Activated T-cell treated with anti-CD3 and anti-CD28 coated beads, Interleukin-2, amount 50 U/mL, for 1 hour (primary cell): ENCODE measurements around the gene PLCB3.
"Not testable (repeated sequence)": the region's sequence is repeated elsewhere in the genome, so short reads cannot be mapped to it uniquely, and the experiment has no call there.

ENCODE experiments used
- DNase-seq: peaks from one replicate; pipeline ENCODE4 v3.0.0-alpha.2; 2020

PLCB3 gene

DNA sequence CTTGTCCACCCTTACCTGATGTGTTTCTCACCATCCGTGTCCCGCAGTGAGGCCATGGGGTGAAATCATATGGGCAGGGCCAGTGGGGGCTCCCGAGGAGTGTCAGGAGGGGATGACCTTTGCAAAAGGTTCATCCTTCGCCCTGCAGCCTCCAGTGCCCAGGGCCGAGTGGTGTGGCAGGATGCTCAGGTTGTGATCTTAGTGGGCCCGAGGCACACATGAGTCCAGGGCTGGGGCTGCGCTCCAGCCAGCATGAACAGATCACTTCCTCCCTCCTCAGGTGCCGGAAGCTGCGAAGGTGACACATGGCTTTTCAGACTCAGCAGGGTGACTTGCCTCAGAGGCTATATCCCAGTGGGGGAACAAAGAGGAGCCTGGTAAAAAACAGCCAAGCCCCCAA, 13.3 kb upstream of the PLCB3 start:
- no peak for DNase-seq

DNA sequence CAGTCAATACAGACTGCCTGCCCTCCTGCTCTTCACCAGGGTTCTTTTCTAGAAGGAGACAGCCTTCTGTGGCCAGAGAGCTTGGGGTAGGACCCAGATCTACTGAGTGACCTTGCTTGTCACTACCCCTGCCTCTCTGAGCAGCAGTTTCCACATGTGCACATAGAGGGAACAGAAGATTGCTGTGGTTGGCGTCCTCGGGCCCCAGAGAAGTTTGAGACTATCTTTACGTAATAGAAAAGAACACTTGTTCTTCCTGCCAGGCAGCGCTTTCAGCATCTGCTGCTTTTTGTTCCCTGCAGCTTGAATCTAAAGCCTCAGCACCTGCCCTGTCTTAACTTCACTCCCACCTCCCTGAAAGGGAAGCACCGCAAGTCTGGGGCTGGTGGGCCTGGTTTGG, 12.3 kb upstream of the PLCB3 start:
- no peak for DNase-seq

DNA sequence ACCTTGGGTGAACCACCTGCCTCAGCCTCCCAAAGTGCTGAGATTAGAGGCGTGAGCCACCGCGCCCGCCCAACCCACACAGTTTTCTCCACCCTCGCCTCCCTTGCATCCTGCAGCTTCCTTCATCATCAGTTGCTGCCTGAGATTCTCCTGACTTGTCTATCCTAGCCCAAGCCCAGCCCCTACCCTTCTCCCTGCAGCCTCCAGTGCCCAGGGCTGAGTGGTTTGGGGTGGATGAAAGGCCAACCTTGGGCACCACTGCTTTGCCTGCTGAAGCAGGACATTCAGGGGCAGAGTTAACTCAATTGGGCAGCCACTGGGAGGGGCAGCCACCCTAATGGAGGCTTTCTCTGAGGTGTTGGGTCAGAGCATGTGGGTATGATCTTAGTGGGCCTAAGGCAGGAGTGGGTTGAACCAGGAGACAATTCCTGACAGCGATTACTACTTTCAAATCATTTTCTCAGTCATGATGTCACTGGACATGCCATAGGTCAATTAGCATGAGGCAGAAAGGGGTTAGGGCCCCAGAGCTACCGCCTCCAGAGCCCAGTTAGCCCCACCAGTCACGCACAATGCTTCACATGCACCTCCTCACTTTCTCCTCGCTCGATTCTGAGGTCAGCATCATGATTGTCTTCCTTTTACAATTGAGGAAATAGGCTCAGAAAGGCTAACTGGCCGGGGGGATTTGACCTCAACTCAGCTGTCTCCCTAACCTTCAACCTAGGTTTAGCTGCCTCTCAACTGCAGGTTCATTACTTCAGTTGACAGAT, 11.5 kb upstream of the PLCB3 start:
- DNase-seq = no peak

DNA sequence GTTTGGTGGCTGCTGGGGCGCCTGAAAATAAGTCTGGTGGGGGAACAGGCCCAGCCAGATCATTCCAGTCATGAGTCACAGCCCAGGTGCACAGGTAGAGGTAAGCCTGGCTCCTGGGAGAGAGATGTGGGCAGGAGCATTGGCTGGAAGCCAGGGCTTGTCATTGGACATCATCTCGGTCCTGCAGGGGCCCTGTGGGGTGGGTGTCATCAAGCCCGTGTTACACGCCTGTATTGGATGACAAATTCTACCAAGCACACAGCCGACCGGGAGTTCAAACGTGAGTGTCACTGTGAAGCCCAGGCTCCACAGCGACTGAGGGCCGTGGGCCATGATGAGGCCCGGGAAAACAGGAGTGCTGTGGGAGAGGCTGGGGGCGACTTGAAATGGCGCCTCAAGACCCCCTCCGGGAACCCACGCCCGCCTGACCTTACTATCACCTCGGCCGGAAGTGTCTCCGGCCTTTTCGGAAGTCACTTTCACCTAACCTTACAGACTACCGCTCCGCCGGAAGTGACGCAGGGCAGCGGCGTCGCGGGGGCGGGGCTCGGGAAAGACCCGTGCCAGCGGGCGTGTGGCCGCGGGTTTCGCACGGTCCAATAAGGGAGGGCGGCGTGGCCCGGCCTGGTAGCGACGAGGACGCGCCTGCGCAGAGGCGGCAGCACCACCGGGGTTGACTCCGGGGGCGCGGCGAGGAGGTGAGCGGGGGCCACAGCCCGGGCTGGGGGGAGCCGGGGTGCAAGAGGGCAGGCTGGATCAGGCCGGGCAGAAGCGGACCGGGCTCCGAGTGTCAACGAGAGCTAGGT, 10.7 kb upstream of the PLCB3 start, which contains the start of gene FKBP2:
Gene FKBP2, plus strand, starts transcription at position 661 of the 806 bp plus-strand sequence. CDS start 1,293 bp downstream, outside the sequence.
- peak; percentile 97 for DNase-seq

DNA sequence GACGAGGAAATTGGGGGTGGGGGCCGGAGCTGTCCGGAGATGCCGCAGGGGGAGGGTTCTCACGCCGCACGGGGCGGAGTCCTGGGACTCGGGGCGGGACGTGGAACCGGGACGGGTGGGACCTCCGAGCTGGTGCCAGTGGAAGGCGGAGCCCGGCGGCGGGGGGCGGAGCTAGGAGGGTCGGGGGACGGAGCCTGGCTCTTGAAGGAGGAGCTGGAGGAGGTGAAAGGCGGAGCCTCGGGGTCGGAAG, 10.2 kb upstream of the PLCB3 start:
- no peak for DNase-seq

DNA sequence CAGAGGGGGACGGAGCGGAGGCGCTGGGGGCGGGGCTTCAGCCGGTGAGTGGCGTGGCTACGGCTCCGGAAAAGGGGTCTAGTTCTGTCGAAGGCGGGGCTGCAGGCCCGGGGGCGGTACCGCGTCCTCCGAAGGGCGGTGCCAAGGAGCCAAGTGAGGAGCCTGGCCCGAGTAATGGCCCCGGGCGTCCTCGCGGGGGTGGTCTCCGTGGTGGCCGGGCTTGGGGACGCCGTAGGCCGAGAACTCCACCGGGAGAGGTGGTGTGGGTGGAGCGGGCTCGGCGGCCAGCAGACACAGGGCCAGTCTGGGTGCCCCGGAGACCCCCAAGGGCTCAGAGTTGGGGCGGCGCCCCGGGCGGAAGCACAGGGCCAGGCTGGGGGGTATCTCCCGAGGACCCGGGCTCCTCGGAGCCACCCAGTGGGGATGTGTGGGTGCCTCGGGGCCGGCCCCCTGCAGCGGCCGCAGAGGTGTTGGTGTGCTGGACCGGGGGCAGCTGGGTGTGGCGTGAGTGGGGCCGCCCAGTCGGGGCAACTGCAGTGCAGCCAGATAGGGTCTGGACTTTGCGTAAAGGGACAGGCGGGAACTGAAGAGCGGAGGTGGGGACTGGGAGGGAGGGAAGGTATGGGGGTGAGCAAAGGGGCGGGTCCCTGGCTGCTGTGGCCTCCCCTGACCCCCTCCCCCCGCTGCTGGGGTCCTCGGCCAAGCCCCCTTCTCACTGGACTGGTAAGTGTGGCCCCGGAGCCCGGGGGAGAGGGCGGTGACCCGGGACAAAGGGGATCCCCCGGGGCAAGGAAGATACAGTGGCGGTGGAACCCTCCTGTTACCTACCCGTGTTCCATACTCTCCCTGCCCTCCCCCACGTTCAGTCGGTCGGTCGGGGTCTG, 9.6 kb upstream of the PLCB3 start:
- DNase-seq = peak; percentile 100

DNA sequence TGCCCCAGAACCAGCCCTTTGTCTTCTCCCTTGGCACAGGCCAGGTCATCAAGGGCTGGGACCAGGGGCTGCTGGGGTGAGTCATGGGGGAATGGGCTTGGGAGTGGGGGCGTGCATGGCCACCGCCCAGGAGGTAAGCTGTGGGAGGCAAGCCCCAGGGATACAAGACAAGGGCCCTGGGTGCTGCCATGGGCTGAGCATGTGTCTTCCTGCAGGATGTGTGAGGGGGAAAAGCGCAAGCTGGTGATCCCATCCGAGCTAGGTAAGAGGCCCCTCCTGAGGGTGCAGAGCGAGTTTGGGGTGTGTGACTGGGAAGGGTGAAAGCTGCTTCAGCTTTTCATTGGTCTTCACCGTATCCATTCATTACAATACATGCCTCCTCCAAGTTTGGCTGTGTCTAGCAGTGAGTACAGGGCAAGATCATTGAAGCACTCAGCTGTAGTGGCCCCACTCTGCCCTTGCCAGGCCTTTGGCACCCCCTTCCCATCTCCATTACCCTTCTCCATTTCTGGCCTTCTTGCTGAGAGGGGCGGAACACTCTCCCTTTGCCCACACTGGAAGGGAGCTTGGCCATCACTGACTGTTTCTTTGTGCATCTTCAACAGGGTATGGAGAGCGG, 8.0 kb upstream of the PLCB3 start:
- no peak for DNase-seq

DNA sequence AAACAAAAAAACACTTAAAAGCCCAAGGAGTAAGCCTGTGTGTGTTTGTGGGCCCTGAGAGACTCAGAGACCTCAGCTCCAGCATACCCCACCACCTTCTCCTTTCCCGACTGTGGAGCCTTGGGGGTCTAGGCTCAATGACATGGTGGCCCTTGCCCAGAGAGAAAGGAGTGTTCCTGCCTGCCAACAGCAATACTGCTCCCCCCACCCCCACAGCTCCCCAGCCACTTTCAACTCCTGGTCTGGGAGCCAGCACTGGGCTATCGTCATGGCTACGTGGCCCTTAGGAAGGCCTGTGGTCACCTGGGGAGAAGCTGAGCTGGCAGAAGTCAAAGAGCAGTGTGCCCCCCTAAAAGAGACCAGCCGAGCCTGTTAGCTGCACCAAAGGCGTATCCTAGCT, 7.2 kb upstream of the PLCB3 start:
- no peak for DNase-seq

DNA sequence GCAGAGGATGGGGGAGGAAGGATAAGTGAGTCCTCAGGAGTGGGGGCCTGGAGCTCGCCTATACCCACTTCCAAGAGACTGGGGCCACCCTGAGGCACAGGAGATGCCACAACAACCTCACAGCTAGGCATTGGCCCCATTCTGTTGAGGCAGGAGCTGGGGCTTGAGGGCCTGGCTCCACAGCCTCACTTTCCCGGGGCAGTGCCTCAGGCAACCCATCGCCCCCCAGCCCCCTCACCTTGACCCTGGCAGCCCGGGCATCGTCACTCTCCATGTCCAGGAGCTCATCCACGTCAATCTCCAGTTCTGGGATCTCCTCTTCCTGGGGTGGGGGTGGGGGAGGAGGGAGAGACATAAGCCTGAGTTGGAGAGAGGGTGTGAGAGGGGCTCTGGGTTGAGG, 6.4 kb upstream of the PLCB3 start:
- no peak for DNase-seq

DNA sequence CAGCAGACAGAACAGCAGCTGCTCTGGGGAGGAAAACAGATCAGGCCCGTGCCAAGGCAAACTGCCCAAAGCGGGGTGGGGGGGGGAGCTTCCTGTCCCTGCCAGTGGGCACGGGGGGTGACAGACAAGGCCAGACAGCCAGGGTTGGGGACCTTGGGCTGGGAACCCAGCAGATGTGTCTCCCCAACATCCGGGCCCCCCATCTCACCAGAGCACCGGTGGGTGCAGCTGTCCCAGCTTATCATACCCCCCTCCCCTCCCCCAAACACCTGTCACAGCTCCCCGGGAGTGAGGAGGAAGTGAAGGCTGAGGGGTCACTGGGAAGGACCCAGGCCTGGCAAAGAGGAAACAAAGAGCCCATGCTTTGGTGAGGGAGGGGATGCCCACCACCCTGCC, 5.9 kb upstream of the PLCB3 start:
- no peak for DNase-seq

DNA sequence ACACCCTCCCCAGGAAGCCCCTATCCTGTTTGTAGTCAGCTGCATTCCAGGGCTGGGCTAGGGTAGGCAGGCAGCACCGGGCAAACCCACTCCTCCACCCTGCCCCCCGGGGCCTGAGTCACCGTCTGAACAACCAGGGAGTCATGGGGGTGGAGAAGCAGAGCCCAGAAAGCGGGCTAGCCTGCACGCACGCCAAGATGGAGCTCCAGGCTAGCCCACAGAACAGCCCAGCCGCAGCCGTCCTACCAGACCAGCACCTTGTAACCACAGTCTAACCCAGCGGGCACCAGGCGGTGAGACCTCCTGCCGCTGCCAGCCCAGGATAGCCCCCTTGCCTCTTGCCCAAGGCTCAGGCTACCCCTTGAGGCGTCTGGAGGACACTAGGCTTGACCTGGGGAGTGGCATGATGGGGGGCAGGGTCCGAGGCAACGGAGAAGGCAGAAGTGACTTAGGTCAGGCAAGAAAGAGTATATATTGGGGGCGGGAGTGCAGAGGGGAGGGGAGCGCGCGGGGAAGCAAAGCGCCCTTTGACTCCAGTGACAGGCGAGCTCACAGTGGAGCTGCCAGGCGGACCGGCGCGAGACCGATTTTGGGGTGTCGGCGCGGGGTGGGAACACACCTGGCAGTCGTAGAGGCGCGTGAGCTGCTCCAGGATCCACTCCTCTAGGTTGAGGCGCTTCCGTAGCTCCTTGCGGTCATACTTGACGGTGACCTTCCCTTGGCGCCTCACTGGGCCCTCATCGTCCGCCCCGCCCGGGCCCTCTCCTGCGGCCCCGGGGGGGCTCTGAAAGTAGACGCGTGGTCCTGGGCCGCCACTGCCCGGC, 5.3 kb upstream of the PLCB3 start:
- DNase-seq = peak; percentile 72

DNA sequence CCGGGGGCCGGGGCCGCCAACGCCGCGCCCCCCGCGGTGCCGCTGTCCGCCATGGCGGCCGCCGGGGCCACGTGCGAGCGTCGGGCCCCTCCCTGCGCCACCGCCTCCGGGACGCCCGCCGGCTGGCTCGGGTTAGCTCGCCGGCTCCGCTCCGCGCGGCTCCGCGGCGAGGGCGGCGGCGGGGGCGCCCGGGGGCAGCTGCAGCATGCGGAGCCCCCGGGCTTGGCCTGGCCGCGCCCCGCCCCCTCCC, 4.8 kb upstream of the PLCB3 start:
- not testable (repeated sequence) for DNase-seq

DNA sequence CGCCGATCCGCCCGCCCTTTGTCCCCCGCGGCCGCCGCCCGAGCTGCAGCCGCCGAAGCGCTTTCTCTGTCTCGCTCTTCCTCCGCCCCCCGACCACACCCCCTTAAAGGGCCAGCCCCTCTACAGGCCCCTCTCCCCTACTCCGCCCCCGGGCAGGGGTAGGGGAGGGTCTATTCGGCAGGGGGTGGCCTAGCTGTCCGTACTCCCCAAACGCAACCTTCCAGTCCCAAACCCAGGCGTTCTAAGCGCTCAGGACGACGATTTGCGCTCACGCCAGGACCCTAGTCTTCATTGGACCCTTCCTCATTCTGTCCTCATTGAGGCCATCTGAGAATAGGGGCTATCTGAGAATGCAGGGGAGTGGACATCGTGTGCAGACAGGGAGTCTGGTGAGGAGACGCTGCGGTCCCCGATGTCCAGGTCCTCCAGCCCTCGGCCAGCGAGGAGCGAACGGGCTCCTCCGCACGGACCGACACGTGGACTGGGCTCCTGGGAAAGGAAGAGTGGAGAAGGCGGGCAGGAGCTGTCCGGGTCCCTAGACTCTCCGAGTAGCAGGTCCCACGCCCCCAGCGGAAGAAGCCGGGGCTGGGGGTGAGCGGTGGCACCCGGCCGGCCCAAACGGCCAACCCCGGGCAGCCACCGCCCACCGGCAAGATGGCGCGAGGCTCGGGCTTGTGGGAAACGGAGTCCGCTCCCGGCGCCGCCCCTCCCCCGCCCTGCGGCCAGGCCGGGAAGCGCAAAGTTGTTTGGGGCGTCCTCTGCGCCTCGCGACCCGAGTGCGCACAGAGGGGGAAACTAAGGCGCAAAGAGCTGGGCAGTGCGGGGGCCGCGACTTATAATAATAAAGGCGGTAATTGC, 4.2 kb upstream of the PLCB3 start, which contains the start of gene PPP1R14B:
Gene PPP1R14B, minus strand, starts transcription at position 73 of the 858 bp plus-strand sequence. CDS start 270 bp downstream, outside the sequence.
- DNase-seq = peak; percentile 77

DNA sequence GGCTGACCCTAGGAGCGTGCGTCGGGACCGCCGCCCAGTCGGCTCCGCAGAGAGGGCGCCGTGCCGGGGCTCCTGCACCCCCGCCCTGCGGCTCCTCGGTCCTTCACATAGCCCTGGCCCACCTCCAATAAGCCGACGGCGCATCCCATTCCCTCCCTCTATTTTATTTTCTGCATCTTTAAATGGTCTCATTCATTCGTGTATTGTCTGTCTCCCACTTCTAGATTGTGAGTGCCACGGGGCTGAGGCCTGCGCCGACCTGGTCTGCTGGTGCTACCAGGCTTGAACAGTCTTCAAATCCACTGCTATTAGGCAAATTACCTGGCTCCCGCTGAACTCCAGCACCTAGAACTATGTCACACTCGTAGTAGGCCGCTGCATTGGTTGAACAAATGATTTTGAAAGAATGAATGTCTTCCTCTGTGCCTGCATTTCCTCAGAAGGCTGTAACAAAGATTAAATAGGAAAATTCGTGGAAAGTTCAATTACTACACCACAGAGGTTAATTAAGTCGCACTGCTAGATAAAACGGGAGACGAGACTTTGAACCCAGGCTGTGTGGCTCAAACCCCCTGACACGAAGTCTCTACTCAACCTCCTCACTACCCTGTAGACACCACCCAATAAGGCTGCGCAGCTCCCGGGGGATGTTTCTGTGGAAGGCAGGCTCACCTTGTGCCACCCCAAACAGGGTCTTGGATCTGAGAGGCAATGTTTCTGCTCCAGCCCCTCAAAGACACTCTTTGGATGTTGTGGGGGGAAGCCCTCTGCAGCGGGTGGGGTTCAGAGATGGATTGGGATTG, 3.4 kb upstream of the PLCB3 start:
- no peak for DNase-seq

DNA sequence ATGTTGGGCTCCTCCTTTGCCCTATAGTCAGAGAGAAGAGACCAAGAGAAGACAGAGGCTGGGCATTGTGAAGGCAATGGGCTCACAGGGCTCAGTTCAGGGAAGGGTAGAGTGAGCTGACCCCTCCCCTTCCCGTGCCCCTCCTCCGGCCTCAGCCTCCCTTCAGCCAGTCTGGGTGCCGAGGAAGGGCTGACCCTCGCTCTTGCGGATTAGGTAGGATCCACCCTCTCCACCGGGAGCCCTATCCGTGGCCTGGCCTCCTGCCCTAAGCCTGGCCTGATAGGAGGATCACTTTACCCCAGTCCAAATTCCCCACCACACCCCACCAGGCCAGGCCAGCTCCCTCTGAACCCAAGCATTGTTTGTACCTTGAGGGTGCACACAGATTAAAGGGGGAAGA, 2.8 kb upstream of the PLCB3 start:
- no peak for DNase-seq

DNA sequence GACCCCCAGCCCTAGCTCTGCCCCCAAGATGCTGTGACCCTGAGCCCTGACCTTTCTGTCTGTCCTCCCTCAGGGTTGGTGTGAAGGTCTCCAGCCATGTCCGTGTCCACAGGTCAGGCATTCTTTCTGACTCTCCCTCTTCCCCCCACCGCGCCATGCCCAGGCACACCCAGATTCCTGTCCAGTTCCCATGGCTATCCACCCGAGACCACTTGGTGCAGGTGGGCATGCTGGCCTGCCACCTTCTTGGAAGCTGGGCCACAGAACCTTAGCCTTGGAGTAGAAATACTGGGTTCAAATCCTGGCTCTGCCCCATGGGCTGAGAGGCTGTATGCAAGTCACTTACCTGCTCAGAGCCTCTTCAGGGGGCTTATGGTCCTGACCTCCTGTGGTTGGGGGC, 2.3 kb upstream of the PLCB3 start:
- DNase-seq = no peak

DNA sequence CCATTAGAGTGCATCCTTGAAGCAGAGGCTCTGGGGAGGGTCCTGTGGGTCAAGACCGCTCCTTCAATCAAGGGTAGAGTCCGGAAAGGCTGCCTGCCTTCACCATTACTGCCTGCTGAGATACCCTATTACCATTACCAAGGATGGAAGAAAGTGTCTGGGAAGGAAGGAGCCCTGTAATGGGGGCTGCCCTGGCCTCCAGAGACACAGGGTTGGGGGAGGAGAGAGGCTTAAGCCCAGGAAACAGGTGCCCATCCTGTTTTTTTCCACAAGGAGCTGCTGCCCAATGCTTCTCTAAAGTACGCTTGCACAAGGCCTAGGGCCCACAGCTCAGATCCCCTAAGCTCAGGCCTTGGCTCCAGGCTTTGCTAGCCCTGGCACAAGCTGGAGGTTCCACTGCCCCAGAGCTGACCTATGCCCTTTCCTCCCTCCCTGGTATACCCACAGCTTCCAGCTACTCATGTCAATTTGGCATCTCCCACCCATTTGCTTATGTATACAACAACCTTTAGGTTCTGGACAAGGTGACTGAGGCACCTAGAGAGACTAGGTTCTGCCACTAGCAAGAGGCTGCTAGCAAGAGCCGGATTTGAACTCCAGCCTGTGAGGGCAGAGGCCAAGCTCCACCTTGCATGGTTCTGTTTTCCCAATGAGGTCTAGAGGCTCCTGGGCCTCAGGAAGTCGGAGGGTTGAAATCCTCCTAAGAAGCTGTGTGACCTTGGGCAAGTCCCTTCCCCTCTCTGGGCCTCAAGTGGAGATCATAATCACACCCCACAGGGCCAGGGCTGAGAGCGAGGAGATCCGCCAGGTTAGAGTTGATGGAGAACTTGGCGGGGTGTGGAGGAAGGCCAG, 1.5 kb upstream of the PLCB3 start:
- DNase-seq = no peak

DNA sequence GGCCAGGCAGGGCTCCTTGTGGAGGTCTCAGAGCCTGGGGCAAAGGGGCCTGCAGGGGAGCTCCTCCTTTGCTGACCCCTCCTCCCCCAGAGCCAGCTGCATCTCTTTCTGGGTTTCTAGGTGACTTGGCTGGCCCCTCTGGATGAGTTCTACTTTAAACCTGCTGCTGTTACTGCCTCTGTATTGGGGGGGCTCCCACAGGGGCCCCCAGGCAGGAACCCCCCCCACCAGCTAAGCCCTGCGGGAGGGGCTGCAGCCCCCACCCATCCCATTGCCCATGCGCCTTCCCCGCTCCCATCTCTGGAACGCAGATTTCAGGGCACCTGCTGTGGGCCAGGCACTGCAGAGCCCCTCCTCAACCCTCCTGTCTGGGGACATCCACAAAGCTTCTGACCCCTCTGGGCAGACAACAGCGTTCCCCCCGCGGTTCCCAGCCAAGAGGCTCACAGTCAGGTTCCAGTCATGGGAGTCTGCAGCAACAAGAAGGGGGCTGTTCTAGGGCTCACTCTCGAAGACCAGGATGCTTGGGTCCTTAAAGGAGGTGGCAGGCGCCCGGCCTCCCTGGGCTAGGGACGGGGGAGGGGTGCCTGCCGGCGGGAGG, 815 bp upstream of the PLCB3 start:
- no peak for DNase-seq

DNA sequence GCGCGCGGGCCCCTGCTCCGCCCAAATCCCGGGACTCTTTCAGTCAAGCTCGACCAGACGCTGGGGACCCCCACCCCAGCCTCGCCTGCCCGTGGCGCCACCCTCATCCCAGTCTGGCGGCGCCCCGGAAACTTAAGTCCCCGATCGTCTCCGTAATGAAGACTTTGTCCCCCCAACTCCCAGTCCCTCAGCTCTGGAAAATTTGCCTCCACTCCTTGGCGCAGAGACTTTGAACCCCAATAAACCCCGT, 348 bp downstream of the PLCB3 start:
- no peak for DNase-seq
